Natural killer cell treated with Interleukin-12 subunit alpha and Interleukin-12 subunit beta and Interleukin-15 and Interleukin-18, amount 100 ng/mL, for 72 hours (primary cell): ENCODE results near the gene TPRKB. TPM values are rescaled to one million over a fixed set of nuclear protein-coding genes. Genes with fewer than 3 reads are reported as not detected.
"Not testable (repeated sequence)": the region's sequence is repeated elsewhere in the genome, so short reads cannot be mapped to it uniquely, and the experiment has no call there.

Experiments used
- ATAC-seq, 2 donors: fragments of 150-1000 bp; cut with Tn5 transposase in 1 of 2; sonication (Bioruptor Pico), chemical (Tn5 transposase) in 1 of 2; 2 replicates each; pipeline ENCODE4 v1.10.0; 2021
- DNase-seq: peaks from one replicate; pipeline ENCODE4 v3.0.0; 2022; ENCODE audit warnings: low spot score
- H3K27ac Mint-ChIP-seq, 2 donors: 1 replicate in 1 of 2; 2 replicates in 1 of 2; pipeline ENCODE4 v1.8.0; 2022; ENCODE audit warnings: mixed read lengths in 2 of 2, mild to moderate bottlenecking in 1 of 2, moderate library complexity in 1 of 2
- H3K27me3 Mint-ChIP-seq, 2 donors: 1 replicate in 1 of 2; 2 replicates in 1 of 2; pipeline ENCODE4 v1.8.0; 2022; ENCODE audit warnings: mixed read lengths in 2 of 2
- H3K36me3 Mint-ChIP-seq: one replicate; pipeline ENCODE4 v1.8.0; 2022; ENCODE audit warnings: mixed read lengths
- H3K4me1 Mint-ChIP-seq, 2 donors: 1 replicate in 1 of 2; 2 replicates in 1 of 2; pipeline ENCODE4 v1.8.0; 2022; ENCODE audit warnings: low read depth in 2 of 2, mixed read lengths in 2 of 2, mild to moderate bottlenecking in 1 of 2
- H3K4me3 Mint-ChIP-seq: one replicate; pipeline ENCODE4 v1.8.0; 2022; ENCODE audit warnings: mixed read lengths
- H3K9me3 Mint-ChIP-seq: 2 replicates; pipeline ENCODE4 v1.8.0; 2022; ENCODE audit warnings: mixed read lengths
- total RNA-seq, 2 donors: library from RNA; stranded (reverse); gene quantifications; one replicate each; pipeline ENCODE4 v1.2.3, GENCODE V29; 2022

The TPRKB gene
- total RNA-seq, 2 donors from 2014 or later, result 20.0 to 25.2 TPM

GRCh38 chr2:73762571-73762970 is 25.4 kb upstream of the TPRKB start:
- no peak overlapping the region for H3K27ac Mint-ChIP-seq
- H3K36me3 Mint-ChIP-seq, result peaks cover 22% of the 10 kb centered on the region
- H3K9me3 Mint-ChIP-seq, result no peaks in the 10 kb centered on the region
- DNase-seq, result no peak
- peaks cover 1 to 3% of the 10 kb centered on the region in 2 donors for H3K4me1 Mint-ChIP-seq
- no peaks in the 10 kb centered on the region for H3K27me3 Mint-ChIP-seq
- ATAC-seq, result no peak
- no peak overlapping the region for H3K4me3 Mint-ChIP-seq

- H3K9me3 Mint-ChIP-seq, result no peaks in the 10 kb centered on the region
- no peak overlapping the region for H3K4me3 Mint-ChIP-seq
- ATAC-seq, result no peak
- no peaks in the 10 kb centered on the region for H3K27me3 Mint-ChIP-seq
- DNase-seq, result no peak
- no peaks in the 10 kb centered on the region for H3K4me1 Mint-ChIP-seq
- peak overlapping the region in 1 of 2 donors; percentile 19 for H3K27ac Mint-ChIP-seq
- H3K36me3 Mint-ChIP-seq, result peaks cover 8% of the 10 kb centered on the region
Observed at GRCh38 chr2:73759904-73760303, 22.8 kb upstream of the TPRKB start.

GRCh38 chr2:73759285-73759764 is 22.2 kb upstream of the TPRKB start:
- no peaks in the 10 kb centered on the region for H3K9me3 Mint-ChIP-seq
- H3K4me1 Mint-ChIP-seq, result peaks cover 0 to 3% of the 10 kb centered on the region in 2 donors
- H3K4me3 Mint-ChIP-seq, result no peak overlapping the region
- peak overlapping the region in 1 of 2 donors; percentile 59 for H3K27ac Mint-ChIP-seq
- H3K36me3 Mint-ChIP-seq, result peaks cover 8% of the 10 kb centered on the region
- DNase-seq (no peak), ATAC-seq (no peak)
- H3K27me3 Mint-ChIP-seq, result no peaks in the 10 kb centered on the region

GRCh38 chr2:73754332-73754731 is 17.2 kb upstream of the TPRKB start:
- H3K4me3 Mint-ChIP-seq, result not testable (repeated sequence)
- peak overlapping the region in 1 of 2 donors; percentile 13 for H3K27ac Mint-ChIP-seq

GRCh38 chr2:73749314-73749713 is 12.2 kb upstream of the TPRKB start:
- Mint-ChIP-seq H3K4me3 (no peak overlapping the region), H3K36me3 (peaks cover 20% of the 10 kb centered on the region), H3K9me3 (no peaks in the 10 kb centered on the region), H3K27me3 (no peaks in the 10 kb centered on the region), H3K27ac (no peak overlapping the region), H3K4me1 (peaks cover 27% of the 10 kb centered on the region in 2 donors)
- ATAC-seq, result no peak
- DNase-seq, result no peak

More at GRCh38 chr2:73754332-73754731, 17.2 kb upstream of the TPRKB start:
- not testable (repeated sequence) for H3K4me1 Mint-ChIP-seq, ATAC-seq, H3K9me3 Mint-ChIP-seq, H3K36me3 Mint-ChIP-seq, H3K27me3 Mint-ChIP-seq, DNase-seq

- Mint-ChIP-seq H3K27ac (peak overlapping the region in 1 of 2 donors; percentile 75), H3K9me3 (no peaks in the 10 kb centered on the region), H3K4me1 (peaks cover 25 to 27% of the 10 kb centered on the region in 2 donors), H3K27me3 (no peaks in the 10 kb centered on the region), H3K36me3 (peaks cover 26% of the 10 kb centered on the region), H3K4me3 (peak overlapping the region; percentile 1)
- no peak for DNase-seq
- no peak for ATAC-seq
Observed at GRCh38 chr2:73746877-73747208, 9.7 kb upstream of the TPRKB start.

GRCh38 chr2:73746015-73746876 is 9.1 kb upstream of the TPRKB start:
- Mint-ChIP-seq H3K27ac (peak overlapping the region in 1 of 2 donors; percentile 75), H3K9me3 (no peaks in the 10 kb centered on the region), H3K36me3 (peaks cover 26% of the 10 kb centered on the region), H3K4me3 (peak overlapping the region; percentile 1), H3K27me3 (no peaks in the 10 kb centered on the region), H3K4me1 (peaks cover 25 to 27% of the 10 kb centered on the region in 2 donors)
- DNase-seq, result no peak
- no peak for ATAC-seq

- H3K4me1 Mint-ChIP-seq, result peaks cover 17 to 20% of the 10 kb centered on the region in 2 donors
- no peaks in the 10 kb centered on the region for H3K9me3 Mint-ChIP-seq
- H3K36me3 Mint-ChIP-seq, result peaks cover 6% of the 10 kb centered on the region
- H3K27me3 Mint-ChIP-seq, result no peaks in the 10 kb centered on the region
- ATAC-seq (no peak), DNase-seq (no peak)
- H3K27ac Mint-ChIP-seq, result no peak overlapping the region
- no peak overlapping the region for H3K4me3 Mint-ChIP-seq
Observed at GRCh38 chr2:73740767-73741166, 3.6 kb upstream of the TPRKB start.

- Mint-ChIP-seq H3K27ac (no peak overlapping the region), H3K4me1 (peaks cover 17 to 20% of the 10 kb centered on the region in 2 donors), H3K9me3 (no peaks in the 10 kb centered on the region), H3K4me3 (no peak overlapping the region), H3K36me3 (peaks cover 4% of the 10 kb centered on the region), H3K27me3 (no peaks in the 10 kb centered on the region)
- ATAC-seq (no peak), DNase-seq (no peak)
Observed at GRCh38 chr2:73739101-73739500, 2.0 kb upstream of the TPRKB start.

GRCh38 chr2:73736378-73736777 is 767 bp downstream of the TPRKB start:
- no peak for ATAC-seq
- DNase-seq, result no peak
- H3K9me3 Mint-ChIP-seq, result no peaks in the 10 kb centered on the region
- peaks cover 20% of the 10 kb centered on the region in 2 donors for H3K4me1 Mint-ChIP-seq
- H3K36me3 Mint-ChIP-seq, result peaks cover 6% of the 10 kb centered on the region
- H3K27ac Mint-ChIP-seq, result peak overlapping the region; percentile 91 to 95
- H3K4me3 Mint-ChIP-seq, result peak overlapping the region; percentile 100
- no peaks in the 10 kb centered on the region for H3K27me3 Mint-ChIP-seq

- Mint-ChIP-seq H3K27me3 (no peaks in the 10 kb centered on the region), H3K4me3 (no peak overlapping the region), H3K4me1 (peaks cover 0 to 3% of the 10 kb centered on the region in 2 donors), H3K36me3 (peaks cover 17% of the 10 kb centered on the region), H3K27ac (peak overlapping the region in 1 of 2 donors; percentile 52), H3K9me3 (no peaks in the 10 kb centered on the region)
- ATAC-seq, result no peak
- no peak for DNase-seq
Observed at GRCh38 chr2:73730810-73731209, 6.3 kb downstream of the TPRKB start.

- H3K27ac Mint-ChIP-seq, result no peak overlapping the region
- no peak overlapping the region for H3K4me3 Mint-ChIP-seq
- H3K27me3 Mint-ChIP-seq, result no peaks in the 10 kb centered on the region
- ATAC-seq, result no peak
- H3K36me3 Mint-ChIP-seq, result peaks cover 17% of the 10 kb centered on the region
- H3K4me1 Mint-ChIP-seq, result peaks cover 0 to 3% of the 10 kb centered on the region in 2 donors
- no peak for DNase-seq
- no peaks in the 10 kb centered on the region for H3K9me3 Mint-ChIP-seq
Observed at GRCh38 chr2:73728711-73729110, 8.4 kb downstream of the TPRKB start.

GRCh38 chr2:73728043-73728442 is 9.1 kb downstream of the TPRKB start:
- DNase-seq, result no peak
- peaks cover 11% of the 10 kb centered on the region for H3K36me3 Mint-ChIP-seq
- H3K4me1 Mint-ChIP-seq, result no peaks in the 10 kb centered on the region
- no peak overlapping the region for H3K4me3 Mint-ChIP-seq
- no peaks in the 10 kb centered on the region for H3K27me3 Mint-ChIP-seq
- H3K9me3 Mint-ChIP-seq, result no peaks in the 10 kb centered on the region
- ATAC-seq, result no peak
- H3K27ac Mint-ChIP-seq, result no peak overlapping the region

GRCh38 chr2:73726657-73727056 is 10.5 kb downstream of the TPRKB start:
- not testable (repeated sequence) for H3K4me3 Mint-ChIP-seq, H3K9me3 Mint-ChIP-seq, H3K4me1 Mint-ChIP-seq, DNase-seq, H3K27ac Mint-ChIP-seq, H3K27me3 Mint-ChIP-seq, ATAC-seq
- H3K36me3 Mint-ChIP-seq, result peaks cover 11% of the 10 kb centered on the region
